ENCODE measurements around the gene SLC9A9. TPM values are rescaled to one million over a fixed set of nuclear protein-coding genes. Genes with fewer than 3 reads are reported as not detected.
A peak's percentile ranks its signal among the peaks of the same experiment; 100 is the strongest.

The SLC9A9 gene
- total and polyA plus RNA-seq, 8 donors = 0.28 to 5.9 (median 0.75) TPM

DNA sequence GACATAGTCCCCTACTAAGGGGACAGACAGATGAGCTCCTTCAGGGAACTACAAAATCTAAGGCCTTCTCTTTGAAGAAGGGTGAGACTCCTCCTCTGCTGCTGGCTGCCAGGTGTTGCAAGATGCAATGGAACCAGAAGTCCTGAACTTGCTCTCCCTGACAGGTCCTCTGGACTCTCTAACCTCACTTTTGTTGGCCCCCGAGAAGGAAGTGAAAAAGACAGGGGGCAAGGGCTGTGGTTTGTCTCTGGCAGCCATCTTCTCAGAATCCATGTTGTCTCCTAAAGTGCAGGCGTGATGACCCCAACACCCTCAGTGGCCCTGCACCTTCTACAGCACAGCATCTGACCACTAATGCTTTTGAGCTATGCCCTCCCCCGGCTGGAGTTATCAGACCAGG lies 436.2 kb downstream of the SLC9A9 start:
- DNase-seq (no peak), ATAC-seq (no peak), FAIRE-seq (no peak)
- WGBS, 2 donors = 75 to 77% methylated on average over 3 of the region's 3 CpGs
- Histone ChIP-seq H3K9me3 (no peaks in the 10 kb centered on the region), H3K27ac (no peak overlapping the region), H3K27me3 (no peaks in the 10 kb centered on the region), H3K36me3 (no peaks in the 10 kb centered on the region), H3K4me1 (no peaks in the 10 kb centered on the region), H3K4me3 (no peak overlapping the region)
- no peak for TF ChIP-seq CTCF (IDR thresholded peaks at IDR 0.05)
- intact Hi-C loops (cut with DNase I) = no loop called here

DNA sequence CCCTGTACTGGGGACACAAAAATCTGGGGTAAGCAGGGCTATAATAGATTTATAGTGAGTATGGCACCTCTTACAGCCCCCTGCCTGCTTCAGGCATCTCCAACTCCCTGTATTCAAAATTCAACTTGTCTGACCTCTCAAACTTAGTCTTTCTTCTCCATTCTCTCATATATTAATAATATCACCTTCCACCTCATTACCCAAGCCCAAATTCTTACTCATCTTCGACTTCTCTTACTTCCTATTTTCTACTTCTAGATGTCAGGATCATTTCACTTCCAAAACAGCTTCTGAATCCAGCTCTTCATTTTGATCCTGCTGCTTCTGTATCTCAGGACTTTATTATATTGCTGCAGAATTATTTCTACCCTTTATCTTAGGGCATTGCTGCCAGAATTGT lies 438.0 kb downstream of the SLC9A9 start:
- ATAC-seq (no peak), FAIRE-seq (no peak)
- intact Hi-C loops (cut with DNase I) = no loop called here

GRCh38 chr3:143408771-143409170 lies 439.5 kb downstream of the SLC9A9 start:
- intact Hi-C loops (cut with DNase I) = no loop called here
- no peak for FAIRE-seq
- Histone ChIP-seq H3K9me3 (no peaks in the 10 kb centered on the region), H3K27me3 (no peaks in the 10 kb centered on the region), H3K27ac (no peak overlapping the region), H3K4me3 (no peak overlapping the region), H3K36me3 (no peaks in the 10 kb centered on the region), H3K4me1 (no peaks in the 10 kb centered on the region)
- no peak for ATAC-seq
- 83 to 93% methylated on average over 3 of the region's 3 CpGs for WGBS, 2 donors
- DNase-seq = no peak
- TF ChIP-seq CTCF (IDR thresholded peaks at IDR 0.05) = no peak

More for the DNA sequence above, 438.0 kb downstream of the SLC9A9 start:
- Histone ChIP-seq H3K27ac (no peak overlapping the region), H3K9me3 (no peaks in the 10 kb centered on the region), H3K36me3 (no peaks in the 10 kb centered on the region), H3K27me3 (no peaks in the 10 kb centered on the region), H3K4me3 (no peak overlapping the region), H3K4me1 (no peaks in the 10 kb centered on the region)
- no peak for DNase-seq
- TF ChIP-seq CTCF (IDR thresholded peaks at IDR 0.05) = no peak
- WGBS, 2 donors = 65 to 72% methylated on average over 1 of the region's 1 CpG

DNA sequence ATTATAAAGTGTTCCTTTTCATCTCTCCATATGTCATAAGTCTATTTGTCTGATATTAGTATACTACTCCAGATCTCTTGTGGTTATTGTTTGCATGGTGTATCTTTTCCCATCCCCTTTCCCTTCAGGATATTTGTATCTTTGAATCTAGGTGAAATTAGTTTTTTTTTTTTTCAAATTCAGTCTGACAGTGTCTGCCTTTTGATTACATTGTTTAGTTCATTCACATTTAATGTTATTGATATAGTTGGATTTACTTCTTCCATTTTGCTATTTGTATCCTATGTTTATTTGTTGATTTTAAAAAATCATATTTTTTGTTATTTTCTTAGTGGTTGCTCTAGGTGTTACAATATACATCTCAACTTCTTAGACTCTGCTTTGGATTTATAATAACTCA lies 445.7 kb downstream of the SLC9A9 start:
- no peak for ATAC-seq
- H3K36me3 ChIP-seq = no peaks in the 10 kb centered on the region
- DNase-seq = no peak
- no peak overlapping the region for H3K4me3 ChIP-seq
- peak; percentile 45 for FAIRE-seq
- no peak for TF ChIP-seq CTCF (IDR thresholded peaks at IDR 0.05)
- no peaks in the 10 kb centered on the region for H3K4me1 ChIP-seq
- no peak overlapping the region for H3K27ac ChIP-seq
- no peaks in the 10 kb centered on the region for H3K9me3 ChIP-seq
- no peaks in the 10 kb centered on the region for H3K27me3 ChIP-seq
- intact Hi-C loops (cut with DNase I) = no loop called here

GRCh38 chr3:143396790-143397189 lies 451.5 kb downstream of the SLC9A9 start:
- Histone ChIP-seq H3K9me3 (no peaks in the 10 kb centered on the region), H3K4me3 (no peak overlapping the region), H3K27me3 (no peaks in the 10 kb centered on the region), H3K4me1 (no peaks in the 10 kb centered on the region), H3K27ac (no peak overlapping the region), H3K36me3 (no peaks in the 10 kb centered on the region)
- DNase-seq (no peak), ATAC-seq (no peak), FAIRE-seq (no peak)
- WGBS, 2 donors = 57 to 63% methylated on average over 1 of the region's 1 CpG
- no peak for TF ChIP-seq CTCF (IDR thresholded peaks at IDR 0.05)
- intact Hi-C loops (cut with DNase I) = no loop called here
